ENCODE results near the gene FOXA1.

Gene FOXA1

GRCh38 chr14:37594971-37595808, at the start of gene FOXA1, which contains the start of gene TTC6:
Gene FOXA1 (minus strand): TSS chr14:37595249. CDS start chr14:37594972, 277 bp downstream.
Gene TTC6 (plus strand): TSS chr14:37595629. CDS start chr14:37622065, 26,436 bp downstream.
- no peak for DNase-seq (ENCODE audit: low spot score)

GRCh38 chr14:37643701-37644100, 48.7 kb upstream of the FOXA1 start:
- no peak for DNase-seq (ENCODE audit: low spot score)

GRCh38 chr14:37642125-37642524, 47.1 kb upstream of the FOXA1 start:
- DNase-seq (ENCODE audit: low spot score), result no peak

GRCh38 chr14:37641117-37641516, 46.1 kb upstream of the FOXA1 start:
- DNase-seq (ENCODE audit: low spot score), result no peak

- DNase-seq (ENCODE audit: low spot score), result no peak
Observed at GRCh38 chr14:37638599-37638998, 43.5 kb upstream of the FOXA1 start.

GRCh38 chr14:37637341-37637740, 42.3 kb upstream of the FOXA1 start:
- no peak for DNase-seq (ENCODE audit: low spot score)

GRCh38 chr14:37625597-37626595, 30.8 kb upstream of the FOXA1 start:
- no peak for DNase-seq (ENCODE audit: low spot score)

- no peak for DNase-seq (ENCODE audit: low spot score)
Observed at GRCh38 chr14:37623971-37624370, 28.9 kb upstream of the FOXA1 start.

GRCh38 chr14:37623426-37623951, 28.4 kb upstream of the FOXA1 start:
- no peak for DNase-seq (ENCODE audit: low spot score)

GRCh38 chr14:37622231-37622923, 27.3 kb upstream of the FOXA1 start:
- no peak for DNase-seq (ENCODE audit: low spot score)

GRCh38 chr14:37620856-37621255, 25.8 kb upstream of the FOXA1 start:
- DNase-seq (ENCODE audit: low spot score), result no peak

- no peak for DNase-seq (ENCODE audit: low spot score)
Observed at GRCh38 chr14:37618498-37619028, 23.5 kb upstream of the FOXA1 start.

GRCh38 chr14:37617864-37618365, 22.9 kb upstream of the FOXA1 start:
- no peak for DNase-seq (ENCODE audit: low spot score)

- DNase-seq (ENCODE audit: low spot score), result no peak
Observed at GRCh38 chr14:37616853-37617252, 21.8 kb upstream of the FOXA1 start.

- no peak for DNase-seq (ENCODE audit: low spot score)
Observed at GRCh38 chr14:37615582-37616289, 20.7 kb upstream of the FOXA1 start.

- no peak for DNase-seq (ENCODE audit: low spot score)
Observed at GRCh38 chr14:37610945-37611523, 16.0 kb upstream of the FOXA1 start.

GRCh38 chr14:37608649-37609048, 13.6 kb upstream of the FOXA1 start:
- no peak for DNase-seq (ENCODE audit: low spot score)

- no peak for DNase-seq (ENCODE audit: low spot score)
Observed at GRCh38 chr14:37606678-37607077, 11.6 kb upstream of the FOXA1 start.

GRCh38 chr14:37603688-37604251, 8.7 kb upstream of the FOXA1 start:
- no peak for DNase-seq (ENCODE audit: low spot score)

All from pons (tissue), 1 donor.